B cell (primary cell): ENCODE measurements around the gene THRA. TPM values are rescaled to one million over a fixed set of nuclear protein-coding genes. Genes with fewer than 3 reads are reported as not detected.

ENCODE experiments used
- ATAC-seq: fragments of 200-7000 bp; cut with Tn5 transposase; one replicate; pipeline ENCODE4 v1.10.0; 2021; ENCODE audit warnings: low read depth, mild to moderate bottlenecking, moderate number of reproducible peaks, moderate library complexity
- CTCF ChIA-PET: fragments of 350-600 bp; sonication (Branson Sonifier 250); formaldehyde crosslinking; loops from one replicate; lab custom pipeline; 2021; ENCODE audit warnings: antibody characterized with exemption, inconsistent platforms; lab: Charles Lee
- POLR2A ChIA-PET: fragments of 350-600 bp; sonication (Branson Sonifier 250); formaldehyde crosslinking; loops from one replicate; lab custom pipeline; 2021; ENCODE audit warnings: antibody characterized with exemption; lab: Charles Lee
- DNase-seq: peaks from one replicate; pipeline ENCODE4 v3.0.0; 2013
- H2AFZ ChIP-seq: 2 replicates; pipeline ENCODE4 v1.6.1; 2012; ENCODE audit warnings: mild to moderate bottlenecking, low read depth, low read length; ENCODE audit not compliant: insufficient read depth, poor library complexity, severe bottlenecking
- H3K27ac ChIP-seq, 2 donors: 1 replicate in 1 of 2; 2 replicates in 1 of 2; pipeline ENCODE4 v1.5.1; 2012 to 2013; ENCODE audit warnings: low read length in 2 of 2, mild to moderate bottlenecking in 2 of 2, moderate library complexity in 1 of 2
- H3K27me3 ChIP-seq, 4 experiments: fragments of 200-600 bp in 1 of 4; sonication (generic) in 1 of 4; replicated peaks in 1 of 4; 1 replicate in 2 of 4; 2 replicates in 2 of 4; pipeline versions ENCODE4 v1.6.1 to v1.7.0; 2013 to 2016; ENCODE audit warnings: low read length in 3 of 4, mild to moderate bottlenecking in 2 of 4, mixed read lengths in 1 of 4, moderate library complexity in 1 of 4; ENCODE audit not compliant: insufficient read depth in 4 of 4, control insufficient read depth in 3 of 4; ENCODE audit errors: control extremely low read depth in 1 of 4
- H3K36me3 ChIP-seq, 2 experiments: replicated peaks in 1 of 2; 1 replicate in 1 of 2; 2 replicates in 1 of 2; pipeline versions ENCODE4 v1.6.1 to v1.7.1; 2013; ENCODE audit warnings: low read length in 1 of 2; ENCODE audit not compliant: insufficient read depth in 2 of 2, control insufficient read depth in 1 of 2; ENCODE audit errors: control extremely low read depth in 1 of 2, extremely low read depth in 1 of 2
- H3K4me1 ChIP-seq, 2 donors: fragments of 200-600 bp in 1 of 2; sonication (generic) in 1 of 2; 1 replicate in 1 of 2; 2 replicates in 1 of 2; pipeline versions ENCODE4 v1.5.1 to v1.6.1; 2013 to 2017; ENCODE audit warnings: low read length in 2 of 2; ENCODE audit not compliant: control insufficient read depth in 2 of 2, insufficient read depth in 2 of 2
- H3K4me2 ChIP-seq: replicated peaks from 2 replicates; pipeline ENCODE3; 2012; ENCODE audit warnings: mild to moderate bottlenecking, low read depth, low read length; ENCODE audit not compliant: poor library complexity, severe bottlenecking
- H3K4me3 ChIP-seq, 5 experiments: fragments of 200-600 bp in 1 of 5; sonication (generic) in 1 of 5; 1 replicate in 3 of 5; 2 replicates in 2 of 5; pipeline versions ENCODE4 v1.5.1 to v1.7.0; 2011 to 2016; ENCODE audit warnings: low read length in 4 of 5, mild to moderate bottlenecking in 4 of 5, low read depth in 2 of 5, control low read depth in 1 of 5, moderate library complexity in 1 of 5; ENCODE audit not compliant: insufficient read depth in 1 of 5; ENCODE audit errors: control extremely low read depth in 1 of 5, extremely low read depth in 1 of 5
- H3K79me2 ChIP-seq: fragments of 200-600 bp; sonication (generic); one replicate; pipeline ENCODE4 v1.6.0; 2016; ENCODE audit warnings: low read length; ENCODE audit not compliant: control insufficient read depth, insufficient read depth
- H3K9ac ChIP-seq: fragments of 200-600 bp; sonication (generic); 2 replicates; pipeline ENCODE4 v1.6.1; 2017; ENCODE audit warnings: mild to moderate bottlenecking, low read length, moderate library complexity
- H3K9me3 ChIP-seq, 3 donors: one replicate each; pipeline versions ENCODE4 v1.6.1 to v1.7.1; 2013; ENCODE audit warnings: low read length in 2 of 3; ENCODE audit not compliant: control insufficient read depth in 2 of 3, insufficient read depth in 1 of 3; ENCODE audit errors: control extremely low read depth in 1 of 3
- H4K20me1 ChIP-seq: 2 replicates; pipeline ENCODE4 v1.6.0; 2012; ENCODE audit warnings: mild to moderate bottlenecking, low read length; ENCODE audit not compliant: insufficient read depth, control insufficient read depth, poor library complexity, severe bottlenecking
- H3K27ac Mint-ChIP-seq: one replicate; pipeline ENCODE4 v1.8.0; 2021; ENCODE audit warnings: mixed read lengths
- H3K27me3 Mint-ChIP-seq: one replicate; pipeline ENCODE4 v1.8.0; 2021; ENCODE audit warnings: mixed read lengths
- H3K4me1 Mint-ChIP-seq: one replicate; pipeline ENCODE4 v1.8.0; 2021; ENCODE audit warnings: mixed read lengths
- H3K4me3 Mint-ChIP-seq: one replicate; pipeline ENCODE4 v1.8.0; 2021; ENCODE audit warnings: mixed read lengths
- H3K9me3 Mint-ChIP-seq: one replicate; pipeline ENCODE4 v1.8.0; 2022; ENCODE audit warnings: mixed read lengths; ENCODE audit not compliant: insufficient read depth
- CTCF ChIP-seq: fragments of 200-600 bp; IDR thresholded peaks from one replicate; pipeline ENCODE4 v1.8.0; 2022; ENCODE audit warnings: antibody characterized with exemption, mild to moderate bottlenecking
- EZH2 ChIP-seq: IDR thresholded peaks from 2 replicates; pipeline ENCODE4 v1.6.1; 2012; ENCODE audit warnings: borderline replicate concordance, low read depth, mild to moderate bottlenecking, moderate library complexity, low read length; ENCODE audit not compliant: insufficient read depth, poor library complexity, severe bottlenecking
- WGBS: methylation state at CpG from one replicate; pipeline ENCODE4 v1.1.5; 2013; ENCODE audit warnings: missing lambda C conversion rate; ENCODE audit not compliant: insufficient coverage; 5-methylcytosine and 5-hydroxymethylcytosine counted together
- intact Hi-C: fragments of 100-400 bp; cut with micrococcal nuclease; formaldehyde crosslinking; loops from one replicate; pipeline ENCODE4 v1.10.0; 2022
- polyA plus RNA-seq: library from polyadenylated mRNA; depleted of rRNA; stranded (reverse); fragments of >200 nt; gene quantifications from 2 replicates; pipeline ENCODE4 v1.2.3, GENCODE V29; 2012
- total RNA-seq, 2 donors: library from RNA; stranded (reverse); fragments of 120-200 nt in 1 of 2; gene quantifications; 1 replicate in 1 of 2; 2 replicates in 1 of 2; pipeline versions ENCODE4 v1.2.3 to v1.2.4, GENCODE V29; 2013 to 2022

The THRA gene
- total and polyA plus RNA-seq, 2 donors (not counting 1 experiment from before 2014, with no cell fraction given) = 8.0 to 17.1 TPM

GRCh38 chr17:40089077-40089895, 26.5 kb downstream of the THRA start:
- Histone ChIP-seq H4K20me1 (no peaks in the 10 kb centered on the region), H3K9ac (no peak overlapping the region), H3K27ac (no peak overlapping the region), H3K79me2 (peaks cover 3% of the 10 kb centered on the region), H3K4me3 (no peak overlapping the region), H3K9me3 (no peaks in the 10 kb centered on the region), H3K4me1 (peaks cover 0 to 4% of the 10 kb centered on the region in 2 donors), H2AFZ (no peak overlapping the region), H3K36me3 (peaks cover 6 to 45% of the 10 kb centered on the region in 2 experiments), H3K27me3 (no peaks in the 10 kb centered on the region), H3K4me2 (no peak overlapping the region)
- ATAC-seq (no peak), DNase-seq (no peak)
- CTCF ChIA-PET = interaction anchor here (1.7 to 3.9 kb wide), 3 partner anchors 13 to 30 kb away, joined by 3 to 29 read pairs (median 5); no protein-coding TSS in a partner anchor
- Mint-ChIP-seq H3K4me1 (peaks cover 8% of the 10 kb centered on the region), H3K27me3 (no peaks in the 10 kb centered on the region), H3K27ac (no peak overlapping the region), H3K4me3 (no peak overlapping the region), H3K9me3 (no peaks in the 10 kb centered on the region)
- POLR2A ChIA-PET = interaction anchor here (0.6 to 1.0 kb wide), 3 partner anchors 9 to 654 kb away, joined by 3 to 4 read pairs (median 3); no protein-coding TSS in a partner anchor
- TF ChIP-seq EZH2 = no peak
- TF ChIP-seq CTCF = no peak
- intact Hi-C loops = no loop called here
- 92% methylated on average over 15 of the region's 26 CpGs for WGBS
